IMR-90 (cell line): ENCODE measurements around the gene GABRA6. TPM values are rescaled to one million over a fixed set of nuclear protein-coding genes. Genes with fewer than 3 reads are reported as not detected.

Source experiments
- ATAC-seq: fragments of 200-7000 bp; cut with Tn5 transposase; 2 replicates; pipeline ENCODE4 v1.9.1; 2020; ENCODE audit warnings: low read depth, mild to moderate bottlenecking, moderate library complexity
- BruUV-seq: library from RNA; stranded (reverse); fragments of 400-500 nt; replicated peaks from 2 replicates; lab custom pipeline; 2021; lab: Mats Ljungman, UMichigan
- CTCF ChIA-PET: fragments of 300-600 bp; formaldehyde crosslinking; extraction: SDS; loops from one replicate; lab custom pipeline; 2021; ENCODE audit warnings: antibody characterized with exemption; lab: Yijun Ruan, JAX
- POLR2A ChIA-PET: fragments of 300-600 bp; sonication (Branson Sonifier 250); formaldehyde crosslinking; loops from one replicate; lab custom pipeline; 2022; ENCODE audit warnings: antibody characterized with exemption; ENCODE audit not compliant: unreplicated experiment; lab: Charles Lee
- DNase-seq: peaks from one replicate; pipeline ENCODE4 v3.0.0; 2013
- H2AFZ ChIP-seq: replicated peaks from 2 replicates; pipeline ENCODE3; 2013; ENCODE audit warnings: low read length, mild to moderate bottlenecking; ENCODE audit not compliant: poor library complexity
- H2AK5ac ChIP-seq: 2 replicates; pipeline ENCODE4 v1.6.1; 2013; ENCODE audit warnings: low read depth, low read length, inconsistent platforms
- H2AK9ac ChIP-seq: replicated peaks from 2 replicates; pipeline ENCODE3; 2013; ENCODE audit warnings: mild to moderate bottlenecking, low read depth, low read length, moderate library complexity; ENCODE audit not compliant: poor library complexity
- H2BK120ac ChIP-seq: 2 replicates; pipeline ENCODE4 v1.6.1; 2013; ENCODE audit warnings: low read depth, low read length, inconsistent platforms
- H2BK15ac ChIP-seq: 3 replicates; pipeline ENCODE4 v1.6.1; 2013; ENCODE audit warnings: low read depth, low read length, inconsistent platforms
- H2BK20ac ChIP-seq: 2 replicates; pipeline ENCODE4 v1.6.1; 2013; ENCODE audit warnings: low read depth, mild to moderate bottlenecking, inconsistent platforms, low read length, moderate library complexity
- H2BK5ac ChIP-seq: 2 replicates; pipeline ENCODE4 v1.6.1; 2013; ENCODE audit warnings: mild to moderate bottlenecking, low read depth, low read length, inconsistent platforms; ENCODE audit not compliant: poor library complexity, severe bottlenecking
- H3K14ac ChIP-seq: replicated peaks from 2 replicates; pipeline ENCODE4 v1.6.1; 2013; ENCODE audit warnings: low read depth, low read length, inconsistent platforms
- H3K18ac ChIP-seq: 2 replicates; pipeline ENCODE4 v1.6.1; 2013; ENCODE audit warnings: low read depth, low read length, control low read depth
- H3K23ac ChIP-seq: 2 replicates; pipeline ENCODE4 v1.6.1; 2013; ENCODE audit warnings: low read depth, low read length, inconsistent platforms
- H3K27ac ChIP-seq: 2 replicates; pipeline ENCODE4 v1.5.1; 2013; ENCODE audit warnings: mild to moderate bottlenecking, control low read depth, low read length; ENCODE audit not compliant: insufficient read depth
- H3K27me3 ChIP-seq: 2 replicates; pipeline ENCODE4 v1.6.1; 2013; ENCODE audit warnings: low read length; ENCODE audit not compliant: control insufficient read depth, insufficient read depth
- H3K36me3 ChIP-seq: 2 replicates; pipeline ENCODE4 v1.6.1; 2013; ENCODE audit warnings: low read length, mixed read lengths; ENCODE audit not compliant: control insufficient read depth, insufficient read depth
- H3K4ac ChIP-seq: 2 replicates; pipeline ENCODE4 v1.6.1; 2013; ENCODE audit warnings: low read depth, low read length, inconsistent platforms
- H3K4me1 ChIP-seq: 2 replicates; pipeline ENCODE4 v1.6.1; 2013; ENCODE audit warnings: low read length, mixed read lengths; ENCODE audit not compliant: control insufficient read depth, insufficient read depth
- H3K4me2 ChIP-seq: 2 replicates; pipeline ENCODE4 v1.6.1; 2013; ENCODE audit warnings: low read depth, mild to moderate bottlenecking, control low read depth, low read length, moderate library complexity
- H3K4me3 ChIP-seq: 2 replicates; pipeline ENCODE4 v1.5.1; 2013; ENCODE audit warnings: low read depth, mild to moderate bottlenecking, control low read depth, low read length, moderate library complexity; ENCODE audit not compliant: insufficient read depth
- H3K56ac ChIP-seq: 2 replicates; pipeline ENCODE4 v1.6.1; 2013; ENCODE audit warnings: low read length, inconsistent platforms; ENCODE audit not compliant: insufficient read depth; ENCODE audit errors: extremely low read depth
- H3K79me1 ChIP-seq, 2 experiments: 2 replicates each; pipeline ENCODE4 v1.6.1; 2013; ENCODE audit warnings: low read length in 2 of 2, inconsistent platforms in 1 of 2, low read depth in 1 of 2
- H3K9ac ChIP-seq: 2 replicates; pipeline ENCODE4 v1.6.1; 2013; ENCODE audit warnings: low read depth, low read length, control low read depth
- H3K9me1 ChIP-seq: 2 replicates; pipeline ENCODE4 v1.6.1; 2013; ENCODE audit warnings: low read length, inconsistent platforms; ENCODE audit not compliant: insufficient read depth
- H3K9me3 ChIP-seq: 2 replicates; pipeline ENCODE4 v1.6.1; 2013; ENCODE audit warnings: low read length; ENCODE audit not compliant: control insufficient read depth, insufficient read depth
- H4K20me1 ChIP-seq: 2 replicates; pipeline ENCODE4 v1.6.1; 2013; ENCODE audit warnings: low read length, inconsistent platforms; ENCODE audit not compliant: insufficient read depth
- H4K5ac ChIP-seq: 2 replicates; pipeline ENCODE4 v1.6.1; 2013; ENCODE audit warnings: mild to moderate bottlenecking, low read depth, low read length, control low read depth
- H4K8ac ChIP-seq, 2 experiments: 2 replicates each; pipeline ENCODE4 v1.6.1; 2013; ENCODE audit warnings: low read depth in 2 of 2, low read length in 2 of 2, control low read depth in 1 of 2, inconsistent platforms in 1 of 2
- H4K91ac ChIP-seq: 2 replicates; pipeline ENCODE4 v1.6.1; 2013; ENCODE audit warnings: low read depth, low read length, inconsistent platforms; ENCODE audit not compliant: insufficient read depth
- BHLHE40 ChIP-seq: fragments of 150-350 bp; IDR thresholded peaks from 2 replicates; pipeline ENCODE4 v1.6.1; 2016; ENCODE audit warnings: mild to moderate bottlenecking, low read depth, low read length
- CEBPB ChIP-seq: IDR thresholded peaks from 2 replicates; pipeline ENCODE4 v1.6.1; 2012; ENCODE audit warnings: low read depth, low read length, improper control_type of control experiment
- CHD1 ChIP-seq: IDR thresholded peaks from 2 replicates; pipeline ENCODE4 v1.6.1; 2012; ENCODE audit warnings: low read depth, low read length, improper control_type of control experiment
- CTCF ChIP-seq: conservative IDR thresholded peaks from 2 replicates; pipeline ENCODE4 v1.5.1; 2012; ENCODE audit warnings: mild to moderate bottlenecking, low read depth, low read length, improper control_type of control experiment
- FOS ChIP-seq: fragments of 150-350 bp; IDR thresholded peaks from 2 replicates; pipeline ENCODE4 v1.6.1; 2016; ENCODE audit warnings: low read depth, low read length
- MAFK ChIP-seq: IDR thresholded peaks from 2 replicates; pipeline ENCODE4 v1.6.1; 2012; ENCODE audit warnings: low read depth, low read length, improper control_type of control experiment
- MAZ ChIP-seq: IDR thresholded peaks from 2 replicates; pipeline ENCODE4 v1.6.1; 2012; ENCODE audit warnings: low read depth, mild to moderate bottlenecking, low read length, improper control_type of control experiment, moderate library complexity, borderline replicate concordance
- MXI1 ChIP-seq: IDR thresholded peaks from 2 replicates; pipeline ENCODE4 v1.6.1; 2012; ENCODE audit warnings: low read depth, mild to moderate bottlenecking, low read length, moderate library complexity, borderline replicate concordance
- NFE2L2 ChIP-seq: fragments of 150-350 bp; IDR thresholded peaks from 2 replicates; pipeline ENCODE4 v1.6.1; 2016; ENCODE audit warnings: low read depth, mild to moderate bottlenecking, low read length
- POLR2A ChIP-seq: IDR thresholded peaks from 2 replicates; pipeline ENCODE4 v1.6.1; 2012; ENCODE audit warnings: mild to moderate bottlenecking, low read depth, low read length
- RAD21 ChIP-seq: IDR thresholded peaks from 2 replicates; pipeline ENCODE4 v1.6.1; 2012; ENCODE audit warnings: low read length, improper control_type of control experiment
- RCOR1 ChIP-seq: IDR thresholded peaks from 2 replicates; pipeline ENCODE4 v1.6.1; 2012; ENCODE audit warnings: mild to moderate bottlenecking, low read length, improper control_type of control experiment; ENCODE audit not compliant: insufficient replicate concordance
- RFX5 ChIP-seq: IDR thresholded peaks from 2 replicates; pipeline ENCODE4 v1.8.0; 2012; ENCODE audit warnings: low read depth, mild to moderate bottlenecking, low read length, moderate library complexity
- SMC3 ChIP-seq: fragments of 150-350 bp; IDR thresholded peaks from 2 replicates; pipeline ENCODE4 v1.6.1; 2016; ENCODE audit warnings: low read depth, mild to moderate bottlenecking, antibody characterized with exemption, low read length, moderate library complexity
- WGBS, 2 experiments: methylation state at CpG; one replicate each; pipeline versions ENCODE4 v1.1.5 to v1.1.7; 2013; ENCODE audit warnings: missing lambda C conversion rate in 2 of 2; ENCODE audit not compliant: insufficient read length in 1 of 2; ENCODE audit errors: extremely low coverage in 2 of 2; 5-methylcytosine and 5-hydroxymethylcytosine counted together
- dilution Hi-C: fragments of 300-500 bp; cut with HindIII; formaldehyde crosslinking; loops from one replicate; pipeline ENCODE4 v1.14.3; 2018; ENCODE audit warnings: low sequenced_read_pairs; ENCODE audit not compliant: unreplicated experiment
- in situ Hi-C: fragments of 300-500 bp; cut with MboI; formaldehyde crosslinking; loops from 3 replicates; pipeline ENCODE4 v1.14.3; 2019; ENCODE audit warnings: low sequenced_read_pairs, inconsistent platforms, mixed read lengths
- intact Hi-C: fragments of 100-400 bp; cut with micrococcal nuclease; formaldehyde crosslinking; loops from 2 replicates; pipeline ENCODE4 v1.10.0; 2022
- polyA plus RNA-seq, 3 experiments: library from polyadenylated mRNA; depleted of rRNA; stranded (reverse); fragments of >200 nt; gene quantifications; 2 replicates each; pipeline ENCODE4 v1.2.3, GENCODE V29; 2012; ENCODE audit warnings: low replicate concordance in 1 of 3
- total RNA-seq: library from RNA; depleted of rRNA; stranded (reverse); fragments of >200 nt; gene quantifications from 2 replicates; pipeline ENCODE4 v1.2.3, GENCODE V29; 2012
- TF ChIP-seq, protein P1 (sequence below): fragments of 150-350 bp; IDR thresholded peaks from 2 replicates; pipeline ENCODE4 v1.6.1; 2017; ENCODE audit warnings: mild to moderate bottlenecking, antibody characterized with exemption, low read length, low read depth
- TF ChIP-seq, protein P2 (sequence below): fragments of 150-350 bp; IDR thresholded peaks from 2 replicates; pipeline ENCODE4 v1.6.1; 2016; ENCODE audit warnings: low read depth, mild to moderate bottlenecking, low read length, moderate library complexity, borderline replicate concordance

Gene GABRA6
- total and polyA plus RNA-seq, 2 of the 4 experiments (the other 2 are of a cell fraction), result not detected

GRCh38 chr5:161641444-161641843 is 44.1 kb upstream of the GABRA6 start:
- H2AFZ ChIP-seq, result no peak overlapping the region
- dilution Hi-C loops, result no loop called here
- H2BK5ac ChIP-seq, result no peak overlapping the region
- H3K56ac ChIP-seq, result no peak overlapping the region
- ATAC-seq (no peak), DNase-seq (no peak)
- ChIA-PET CTCF (no interaction called here), POLR2A (no interaction called here)
- H4K8ac ChIP-seq, result no peak overlapping the region
- no peaks in the 10 kb centered on the region for H4K20me1 ChIP-seq
- no peaks in the 10 kb centered on the region for H3K79me1 ChIP-seq
- H3K27ac ChIP-seq, result no peak overlapping the region
- BruUV-seq, result no TSS peak
- TF ChIP-seq MAZ (no peak), SMC3 (no peak), BHLHE40 (no peak), CHD1 (no peak), MXI1 (no peak), CTCF (no peak), RCOR1 (no peak), RAD21 (no peak), MAFK (no peak), NFE2L2 (no peak), CEBPB (no peak), POLR2A (no peak), RFX5 (no peak), FOS (no peak)
- TF ChIP-seq, protein P1, sequence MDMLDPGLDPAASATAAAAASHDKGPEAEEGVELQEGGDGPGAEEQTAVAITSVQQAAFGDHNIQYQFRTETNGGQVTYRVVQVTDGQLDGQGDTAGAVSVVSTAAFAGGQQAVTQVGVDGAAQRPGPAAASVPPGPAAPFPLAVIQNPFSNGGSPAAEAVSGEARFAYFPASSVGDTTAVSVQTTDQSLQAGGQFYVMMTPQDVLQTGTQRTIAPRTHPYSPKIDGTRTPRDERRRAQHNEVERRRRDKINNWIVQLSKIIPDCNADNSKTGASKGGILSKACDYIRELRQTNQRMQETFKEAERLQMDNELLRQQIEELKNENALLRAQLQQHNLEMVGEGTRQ, result no peak
- TF ChIP-seq, protein P2, sequence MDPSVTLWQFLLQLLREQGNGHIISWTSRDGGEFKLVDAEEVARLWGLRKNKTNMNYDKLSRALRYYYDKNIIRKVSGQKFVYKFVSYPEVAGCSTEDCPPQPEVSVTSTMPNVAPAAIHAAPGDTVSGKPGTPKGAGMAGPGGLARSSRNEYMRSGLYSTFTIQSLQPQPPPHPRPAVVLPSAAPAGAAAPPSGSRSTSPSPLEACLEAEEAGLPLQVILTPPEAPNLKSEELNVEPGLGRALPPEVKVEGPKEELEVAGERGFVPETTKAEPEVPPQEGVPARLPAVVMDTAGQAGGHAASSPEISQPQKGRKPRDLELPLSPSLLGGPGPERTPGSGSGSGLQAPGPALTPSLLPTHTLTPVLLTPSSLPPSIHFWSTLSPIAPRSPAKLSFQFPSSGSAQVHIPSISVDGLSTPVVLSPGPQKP, result no peak
- no peak overlapping the region for H4K91ac ChIP-seq
- H3K18ac ChIP-seq, result no peak overlapping the region
- no peak overlapping the region for H3K23ac ChIP-seq
- peaks cover 3% of the 10 kb centered on the region; the same call in 1 of the 2 replicates for H3K9me3 ChIP-seq
- no peak overlapping the region for H3K4me2 ChIP-seq
- H2BK120ac ChIP-seq, result no peak overlapping the region
- no peak overlapping the region for H4K5ac ChIP-seq
- intact Hi-C loops, result no loop called here
- no peak overlapping the region for H2BK15ac ChIP-seq
- H3K9ac ChIP-seq, result no peak overlapping the region
- no peaks in the 10 kb centered on the region for H3K9me1 ChIP-seq
- H3K36me3 ChIP-seq, result no peaks in the 10 kb centered on the region
- in situ Hi-C loops, result no loop called here
- H3K4me1 ChIP-seq, result no peaks in the 10 kb centered on the region
- WGBS, 2 experiments, result no CpG with 5 or more reads among the region's 4 CpGs
- no peak overlapping the region for H2AK5ac ChIP-seq
- no peak overlapping the region for H2BK20ac ChIP-seq
- no peaks in the 10 kb centered on the region for H3K27me3 ChIP-seq
- H3K4me3 ChIP-seq, result no peak overlapping the region
- no peak overlapping the region for H3K4ac ChIP-seq
- H2AK9ac ChIP-seq, result no peak overlapping the region
- no peak overlapping the region for H3K14ac ChIP-seq
